ENCODE measurements around the gene LRRC41. TPM values are rescaled to one million over a fixed set of nuclear protein-coding genes. Genes with fewer than 3 reads are reported as not detected.

The LRRC41 gene
- total RNA-seq, 1 experiment from 2014 or later = 38.1 TPM

GRCh38 chr1:46298387-46298786, 5.0 kb downstream of the LRRC41 start:
- Histone ChIP-seq H3K79me2 (ENCODE audit: insufficient read depth, low read length) (peaks cover 50% of the 10 kb centered on the region), H3K27ac (ENCODE audit: low read depth, low read length) (no peak overlapping the region), H3K9me2 (ENCODE audit: insufficient read depth) (no peaks in the 10 kb centered on the region), H3K9me3 (ENCODE audit: control insufficient read depth in 1 of 2, insufficient read depth in 1 of 2, low read depth in 1 of 2, low read length in 2 of 2) (no peaks in the 10 kb centered on the region), H3K9ac (ENCODE audit: low read length) (no peak overlapping the region), H3K36me3 (ENCODE audit: control insufficient read depth in 1 of 2, insufficient read depth in 2 of 2, low read length in 2 of 2) (peaks cover 6 to 26% of the 10 kb centered on the region in 2 experiments; a peak in 3 of 4 replicates), H3K4me2 (ENCODE audit: low read length) (no peak overlapping the region), H3K4me1 (ENCODE audit: control insufficient read depth in 1 of 2, insufficient read depth in 2 of 2, low read length in 2 of 2) (peaks cover 2 to 12% of the 10 kb centered on the region in 2 experiments; a peak in 3 of 4 replicates), H3K4me3 (replicated peaks in 1 of 2; ENCODE audit: low read depth in 1 of 2, low read length in 2 of 2) (no peak overlapping the region), H4K20me1 (ENCODE audit: insufficient read depth) (no peaks in the 10 kb centered on the region), H2AFZ (ENCODE audit: low read depth, low read length, poor library complexity, severe bottlenecking) (no peak overlapping the region), H3K27me3 (ENCODE audit: insufficient read depth, low read length) (no peaks in the 10 kb centered on the region)
- intact Hi-C loops (cut with micrococcal nuclease) = no loop called here
- BruUV-seq (replicated peaks) = no TSS peak
- DNase-seq (ENCODE audit: low read depth, low spot score) (no peak), ATAC-seq (no peak)
- ChIA-PET RAD21 (ENCODE audit: low non-redundant PET in 1 of 2, low total read pairs in 2 of 2, uncharacterized antibody in 2 of 2, unreplicated experiment in 2 of 2) (no interaction called here), CTCF (no interaction called here), POLR2A (no interaction called here)
- TF ChIP-seq FOSL1 (IDR thresholded peaks at IDR 0.05; ENCODE audit: low read depth) (no peak), ZBTB33 (IDR thresholded peaks at IDR 0.05; ENCODE audit: extremely low read depth, insufficient replicate concordance, low read length) (no peak), EZH2phosphoT487 (IDR thresholded peaks at IDR 0.05; ENCODE audit: borderline replicate concordance) (no peak), REST (IDR thresholded peaks at IDR 0.05; ENCODE audit: low read depth) (no peak)
